Left ventricle myocardium inferior (tissue), 1 donor: ENCODE results near the gene SNX1. TPM values are rescaled to one million over a fixed set of nuclear protein-coding genes. Genes with fewer than 3 reads are reported as not detected.
"Not testable (repeated sequence)": the region's sequence is repeated elsewhere in the genome, so short reads cannot be mapped to it uniquely, and the experiment has no call there.

Experiments
- DNase-seq: peaks from one replicate; pipeline ENCODE4 v3.0.0-alpha.2; 2020
- H3K27ac ChIP-seq: fragments of 200-600 bp; replicated peaks from 2 replicates; pipeline ENCODE4 v1.8.0; 2021
- H3K27me3 ChIP-seq: fragments of 200-600 bp; 2 replicates; pipeline ENCODE4 v1.8.0; 2021; ENCODE audit warnings: low read depth
- H3K36me3 ChIP-seq: fragments of 200-600 bp; 2 replicates; pipeline ENCODE4 v1.8.0; 2021
- H3K4me1 ChIP-seq: fragments of 200-600 bp; 2 replicates; pipeline ENCODE4 v1.8.0; 2021
- H3K4me3 ChIP-seq: fragments of 200-600 bp; 2 replicates; pipeline ENCODE4 v1.8.0; 2021; ENCODE audit warnings: mild to moderate bottlenecking, moderate library complexity
- H3K9me3 ChIP-seq: fragments of 200-600 bp; replicated peaks from 2 replicates; pipeline ENCODE4 v1.8.0; 2021
- CTCF ChIP-seq: fragments of 200-600 bp; IDR thresholded peaks from 2 replicates; pipeline ENCODE4 v1.8.0; 2021; ENCODE audit warnings: antibody characterized with exemption, mild to moderate bottlenecking, borderline replicate concordance
- intact Hi-C: fragments of 100-400 bp; cut with micrococcal nuclease; formaldehyde crosslinking; loops from one replicate; pipeline ENCODE4 v1.11.0; 2022
- total RNA-seq: library from RNA; stranded (reverse); fragmentation: NEBNext Ultra II Directional; extraction: Animal tissue kit (Norgen Biotek cat#: 25700); gene quantifications from one replicate; pipeline ENCODE4 v1.2.1, GENCODE V29; 2021
- donor health status: DM: no; HTN: yes; CAD: no; lungs with severe emphysema.

SNX1 gene
- total RNA-seq, 1 donor from 2014 or later = 72.1 TPM

GRCh38 chr15:64070965-64071851, 24.6 kb upstream of the SNX1 start:
- TF ChIP-seq CTCF = no peak
- peaks cover 37% of the 10 kb centered on the region for H3K4me1 ChIP-seq
- H3K27ac ChIP-seq = peak overlapping the region; percentile 72
- peaks cover 39% of the 10 kb centered on the region for H3K36me3 ChIP-seq
- no peaks in the 10 kb centered on the region for H3K27me3 ChIP-seq
- intact Hi-C loops = no loop called here
- H3K4me3 ChIP-seq = no peak overlapping the region
- DNase-seq = no peak
- H3K9me3 ChIP-seq = no peaks in the 10 kb centered on the region

GRCh38 chr15:64071931-64072765, 23.6 kb upstream of the SNX1 start:
- Histone ChIP-seq H3K9me3 (no peaks in the 10 kb centered on the region), H3K4me3 (no peak overlapping the region), H3K27me3 (no peaks in the 10 kb centered on the region), H3K4me1 (peaks cover 37% of the 10 kb centered on the region), H3K27ac (peak overlapping the region; percentile 72), H3K36me3 (peaks cover 39% of the 10 kb centered on the region)
- no peak for DNase-seq
- intact Hi-C loops = no loop called here
- TF ChIP-seq CTCF = no peak

- intact Hi-C loops = no loop called here
- Histone ChIP-seq H3K27ac (peak overlapping the region; percentile 39), H3K27me3 (no peaks in the 10 kb centered on the region), H3K4me3 (no peak overlapping the region), H3K4me1 (peaks cover 32% of the 10 kb centered on the region), H3K36me3 (peaks cover 39% of the 10 kb centered on the region), H3K9me3 (no peaks in the 10 kb centered on the region)
- no peak for TF ChIP-seq CTCF
- DNase-seq = no peak
Observed at GRCh38 chr15:64072812-64073211, 23.0 kb upstream of the SNX1 start.

GRCh38 chr15:64073496-64073895, 22.3 kb upstream of the SNX1 start:
- DNase-seq, H3K9me3 ChIP-seq, H3K4me3 ChIP-seq, intact Hi-C loops, H3K27ac ChIP-seq, H3K27me3 ChIP-seq: not testable (repeated sequence)
- Histone ChIP-seq H3K36me3 (peaks cover 39% of the 10 kb centered on the region), H3K4me1 (peaks cover 31% of the 10 kb centered on the region)

- H3K9me3 ChIP-seq = no peaks in the 10 kb centered on the region
- no peak overlapping the region for H3K27ac ChIP-seq
- no peak for TF ChIP-seq CTCF
- DNase-seq = no peak
- no peaks in the 10 kb centered on the region for H3K4me1 ChIP-seq
- intact Hi-C loops = no loop called here
- peaks cover 86% of the 10 kb centered on the region for H3K36me3 ChIP-seq
- H3K4me3 ChIP-seq = no peak overlapping the region
- no peaks in the 10 kb centered on the region for H3K27me3 ChIP-seq
Observed at GRCh38 chr15:64082757-64083156, 13.0 kb upstream of the SNX1 start.
